Measurements from ENCODE around the gene GNA14. TPM values are rescaled to one million over a fixed set of nuclear protein-coding genes. Genes with fewer than 3 reads are reported as not detected.
"Not testable (repeated sequence)": the region's sequence is repeated elsewhere in the genome, so short reads cannot be mapped to it uniquely, and the experiment has no call there.

The GNA14 gene
- total RNA-seq (2013) = 0.04 TPM
- under 1 TPM in 1 of 3 donors, not detected in 2; 0.04 TPM for polyA plus RNA-seq
- 0.14 TPM in 1 of 2 replicates, not detected in the other for polyA minus RNA-seq
- 0 to 1.2 (median 0.20) reads per million in 11 experiments for total RNA-seq

DNA sequence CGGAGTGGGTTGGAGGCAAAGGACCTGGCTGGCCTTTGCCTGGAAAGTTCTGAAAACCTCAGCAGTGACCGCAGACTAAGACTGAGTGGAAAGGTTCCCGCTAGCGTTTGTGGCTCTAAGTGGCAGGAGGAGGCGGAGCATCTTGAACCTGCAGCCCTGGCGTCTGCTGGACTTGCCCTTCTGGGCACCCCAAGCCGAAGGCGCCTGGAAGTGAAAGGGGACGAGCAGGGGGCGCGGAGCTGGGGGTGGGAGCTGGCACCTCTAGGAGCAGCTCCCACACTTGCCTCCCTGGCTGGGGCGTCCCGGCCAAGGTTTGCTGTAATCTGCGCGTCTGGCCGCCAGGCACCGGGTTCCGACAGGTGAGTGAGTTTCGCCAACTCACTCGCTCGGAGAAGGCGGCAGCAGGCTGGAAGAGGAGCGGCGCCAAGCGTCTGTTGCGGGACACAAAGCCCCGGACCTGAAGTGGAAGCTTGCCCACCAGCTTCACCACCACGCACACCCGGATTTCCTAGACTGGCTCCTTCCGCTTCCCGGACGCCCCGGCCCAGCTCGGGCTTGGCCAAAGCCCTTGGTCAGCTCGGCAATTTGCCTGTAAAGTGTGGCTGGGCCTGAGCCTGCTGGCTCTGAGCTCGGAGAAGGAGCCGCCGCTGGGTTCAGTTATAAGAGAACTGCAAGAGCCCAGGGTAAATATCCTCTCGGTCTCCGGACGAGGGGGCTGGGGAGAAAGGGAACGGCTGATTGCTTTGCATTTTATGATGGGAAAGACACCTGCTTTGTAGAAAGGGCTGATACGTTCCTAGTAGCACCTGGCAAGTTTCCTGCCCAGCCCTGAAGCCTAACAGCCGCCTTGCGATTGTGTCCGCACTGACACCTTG is at the start of gene GNA14:
Gene GNA14 (minus strand): TSS at position 89 of the 875 bp plus-strand sequence. CDS start 529 bp downstream, outside the sequence.
- Mint-ChIP-seq H3K27ac (peak within 1 kb of the TSS; percentile 26 to 78 (median 63)), H3K4me1 (peaks cover 23% of the 10 kb centered on the region), H3K27me3 (ENCODE audit: low read depth in 3 of 3) (peaks cover 36 to 62% (median 55%) of the 10 kb centered on the region in 3 donors), H3K9me3 (peaks cover 0 to 22% (median 8%) of the 10 kb centered on the region in 7 donors), H3K4me3 (peak within 1 kb of the TSS; percentile 86 to 95), H3K36me3 (peaks cover 4 to 8% of the 10 kb centered on the region in 2 donors)
- intact Hi-C loops (cut with micrococcal nuclease) = no loop called here
- TF ChIP-seq, protein P1, sequence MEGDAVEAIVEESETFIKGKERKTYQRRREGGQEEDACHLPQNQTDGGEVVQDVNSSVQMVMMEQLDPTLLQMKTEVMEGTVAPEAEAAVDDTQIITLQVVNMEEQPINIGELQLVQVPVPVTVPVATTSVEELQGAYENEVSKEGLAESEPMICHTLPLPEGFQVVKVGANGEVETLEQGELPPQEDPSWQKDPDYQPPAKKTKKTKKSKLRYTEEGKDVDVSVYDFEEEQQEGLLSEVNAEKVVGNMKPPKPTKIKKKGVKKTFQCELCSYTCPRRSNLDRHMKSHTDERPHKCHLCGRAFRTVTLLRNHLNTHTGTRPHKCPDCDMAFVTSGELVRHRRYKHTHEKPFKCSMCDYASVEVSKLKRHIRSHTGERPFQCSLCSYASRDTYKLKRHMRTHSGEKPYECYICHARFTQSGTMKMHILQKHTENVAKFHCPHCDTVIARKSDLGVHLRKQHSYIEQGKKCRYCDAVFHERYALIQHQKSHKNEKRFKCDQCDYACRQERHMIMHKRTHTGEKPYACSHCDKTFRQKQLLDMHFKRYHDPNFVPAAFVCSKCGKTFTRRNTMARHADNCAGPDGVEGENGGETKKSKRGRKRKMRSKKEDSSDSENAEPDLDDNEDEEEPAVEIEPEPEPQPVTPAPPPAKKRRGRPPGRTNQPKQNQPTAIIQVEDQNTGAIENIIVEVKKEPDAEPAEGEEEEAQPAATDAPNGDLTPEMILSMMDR (IDR thresholded peaks at IDR 0.05) = no peak
- H2AFZ ChIP-seq (ENCODE audit: insufficient read depth, low read depth, low read length, poor library complexity, severe bottlenecking) = peak within 1 kb of the TSS; percentile 80
- peak within 1 kb of the TSS; percentile 89 for H3K4me2 ChIP-seq (replicated peaks; ENCODE audit: extremely low read depth, low read length, poor library complexity, severe bottlenecking)
- H3K36me3 ChIP-seq (replicated peaks in 1 of 2; ENCODE audit: control insufficient read depth in 1 of 2, insufficient read depth in 2 of 2, low read length in 2 of 2) = no peaks in the 10 kb centered on the region
- peaks cover 15 to 41% of the 10 kb centered on the region in 2 donors for H3K27me3 ChIP-seq (ENCODE audit: control insufficient read depth in 2 of 2, insufficient read depth in 2 of 2, low read length in 2 of 2)
- no peaks in the 10 kb centered on the region for H4K20me1 ChIP-seq (ENCODE audit: insufficient read depth, low read length)
- WGBS (ENCODE audit: insufficient coverage) = 5% methylated on average over 46 of the region's 46 CpGs
- H3K79me2 ChIP-seq (ENCODE audit: insufficient read depth, low read length) = no peaks in the 10 kb centered on the region
- peak within 1 kb of the TSS; percentile 28 for H3K9ac ChIP-seq (ENCODE audit: insufficient read depth, low read length, poor library complexity, severe bottlenecking)
- H3K27ac ChIP-seq (ENCODE audit: low read depth in 1 of 2, low read length in 2 of 2) = peak within 1 kb of the TSS; percentile 14 to 24
- H3K4me1 ChIP-seq (ENCODE audit: control insufficient read depth in 1 of 2, insufficient read depth in 2 of 2, low read length in 2 of 2) = peaks cover 19% of the 10 kb centered on the region in 2 donors
- DNase-seq = peak; percentile 5 to 23 (median 17)
- H3K4me3 ChIP-seq (replicated peaks in 1 of 3; ENCODE audit: low read depth in 2 of 3, low read length in 3 of 3) = peak within 1 kb of the TSS; percentile 59 to 82 (median 63)
- peaks cover 0 to 10% of the 10 kb centered on the region in 2 donors for H3K9me3 ChIP-seq (replicated peaks in 1 of 2; ENCODE audit: control insufficient read depth in 1 of 2, insufficient read depth in 1 of 2, low read length in 2 of 2)

- no peak overlapping the region for H3K4me3 Mint-ChIP-seq
- no peak for DNase-seq
- Histone ChIP-seq H3K36me3 (replicated peaks in 1 of 2; ENCODE audit: control insufficient read depth in 1 of 2, insufficient read depth in 2 of 2, low read length in 2 of 2) (no peaks in the 10 kb centered on the region), H3K79me2 (ENCODE audit: insufficient read depth, low read length) (no peaks in the 10 kb centered on the region), H3K9me3 (replicated peaks in 1 of 2; ENCODE audit: control insufficient read depth in 1 of 2, insufficient read depth in 1 of 2, low read length in 2 of 2) (no peaks in the 10 kb centered on the region), H4K20me1 (ENCODE audit: insufficient read depth, low read length) (no peaks in the 10 kb centered on the region), H3K4me1 (ENCODE audit: control insufficient read depth in 1 of 2, insufficient read depth in 2 of 2, low read length in 2 of 2) (no peaks in the 10 kb centered on the region), H3K27ac (ENCODE audit: low read depth in 1 of 2, low read length in 2 of 2) (no peak overlapping the region), H3K9ac (ENCODE audit: insufficient read depth, low read length, poor library complexity, severe bottlenecking) (no peak overlapping the region), H3K4me3 (replicated peaks in 1 of 3; ENCODE audit: low read depth in 2 of 3, low read length in 3 of 3) (no peak overlapping the region), H3K4me2 (replicated peaks; ENCODE audit: extremely low read depth, low read length, poor library complexity, severe bottlenecking) (no peak overlapping the region), H2AFZ (ENCODE audit: insufficient read depth, low read depth, low read length, poor library complexity, severe bottlenecking) (no peak overlapping the region), H3K27me3 (ENCODE audit: control insufficient read depth in 2 of 2, insufficient read depth in 2 of 2, low read length in 2 of 2) (no peaks in the 10 kb centered on the region)
- H3K9me3 Mint-ChIP-seq = peaks cover under 1 to 13% (median 6%) of the 10 kb centered on the region in 7 donors
- intact Hi-C loops (cut with micrococcal nuclease) = no loop called here
- H3K27ac Mint-ChIP-seq = peak overlapping the region in 1 of 7 donors; percentile 26
- WGBS (ENCODE audit: insufficient coverage) = 100% methylated on average over 1 of the region's 1 CpG
- peaks cover 14% of the 10 kb centered on the region for H3K4me1 Mint-ChIP-seq
- TF ChIP-seq, protein P1 (IDR thresholded peaks at IDR 0.05) = no peak
- no peaks in the 10 kb centered on the region for H3K36me3 Mint-ChIP-seq
- H3K27me3 Mint-ChIP-seq (ENCODE audit: low read depth in 3 of 3) = peaks cover 0 to 3% (median 0%) of the 10 kb centered on the region in 3 donors
These were observed 49.3 kb upstream of the GNA14 start for GRCh38 chr9:77697238-77697984.

- H3K4me3 ChIP-seq (replicated peaks in 1 of 3; ENCODE audit: low read depth in 2 of 3, low read length in 3 of 3); H3K9me3 ChIP-seq (replicated peaks in 1 of 2; ENCODE audit: control insufficient read depth in 1 of 2, insufficient read depth in 1 of 2, low read length in 2 of 2); DNase-seq; H4K20me1 ChIP-seq (ENCODE audit: insufficient read depth, low read length); H3K27me3 Mint-ChIP-seq (ENCODE audit: low read depth in 3 of 3); H2AFZ ChIP-seq (ENCODE audit: insufficient read depth, low read depth, low read length, poor library complexity, severe bottlenecking); H3K4me1 ChIP-seq (ENCODE audit: control insufficient read depth in 1 of 2, insufficient read depth in 2 of 2, low read length in 2 of 2); H3K4me2 ChIP-seq (replicated peaks; ENCODE audit: extremely low read depth, low read length, poor library complexity, severe bottlenecking); H3K27ac Mint-ChIP-seq; H3K36me3 Mint-ChIP-seq; H3K4me3 Mint-ChIP-seq; H3K27me3 ChIP-seq (ENCODE audit: control insufficient read depth in 2 of 2, insufficient read depth in 2 of 2, low read length in 2 of 2); H3K27ac ChIP-seq (ENCODE audit: low read depth in 1 of 2, low read length in 2 of 2); H3K4me1 Mint-ChIP-seq; H3K9ac ChIP-seq (ENCODE audit: insufficient read depth, low read length, poor library complexity, severe bottlenecking); H3K36me3 ChIP-seq (replicated peaks in 1 of 2; ENCODE audit: control insufficient read depth in 1 of 2, insufficient read depth in 2 of 2, low read length in 2 of 2); H3K79me2 ChIP-seq (ENCODE audit: insufficient read depth, low read length); intact Hi-C loops (cut with micrococcal nuclease): not testable (repeated sequence)
- 97% methylated on average over 3 of the region's 3 CpGs for WGBS (ENCODE audit: insufficient coverage)
- H3K9me3 Mint-ChIP-seq = peaks cover 8 to 31% (median 26%) of the 10 kb centered on the region in 7 donors
These were observed 42.6 kb upstream of the GNA14 start for GRCh38 chr9:77690723-77691122.
